CMK (cell line): ENCODE results near the gene ADIRF.
"Not testable (repeated sequence)": the region's sequence is repeated elsewhere in the genome, so short reads cannot be mapped to it uniquely, and the experiment has no call there.

ENCODE experiments used
- DNase-seq: peaks from one replicate; pipeline ENCODE4 v3.0.0-alpha.2; 2010; ENCODE audit warnings: low read depth

Gene ADIRF

DNA sequence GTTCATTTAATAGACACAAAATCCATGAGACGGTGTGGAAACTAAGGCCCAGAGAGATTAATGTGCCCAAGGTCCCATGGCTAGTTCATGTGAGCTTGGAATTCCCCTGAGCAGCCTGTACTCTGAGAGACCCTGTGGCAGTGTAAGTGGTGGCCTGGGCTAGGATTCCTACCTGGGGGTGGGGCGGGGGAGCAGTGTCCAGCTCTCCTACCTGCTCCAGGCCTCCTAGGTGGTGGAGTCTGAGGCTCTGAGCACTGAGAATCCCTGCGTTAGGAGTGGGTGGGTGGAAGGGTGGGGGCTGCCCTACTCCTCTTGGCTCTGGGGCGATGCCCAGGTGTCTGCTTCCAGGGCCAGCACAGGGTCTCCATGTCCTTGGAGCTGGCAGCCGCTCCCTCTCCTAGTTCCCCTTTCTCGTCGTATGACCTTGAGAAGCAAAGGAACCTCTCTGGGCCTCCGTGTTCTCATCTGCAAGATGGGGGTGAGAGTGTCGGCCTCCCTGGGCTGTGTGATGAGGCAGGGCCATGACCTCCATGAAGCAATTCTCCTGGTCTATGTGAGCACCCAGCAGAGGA is 7.3 kb upstream of the ADIRF start:
- DNase-seq: no peak

DNA sequence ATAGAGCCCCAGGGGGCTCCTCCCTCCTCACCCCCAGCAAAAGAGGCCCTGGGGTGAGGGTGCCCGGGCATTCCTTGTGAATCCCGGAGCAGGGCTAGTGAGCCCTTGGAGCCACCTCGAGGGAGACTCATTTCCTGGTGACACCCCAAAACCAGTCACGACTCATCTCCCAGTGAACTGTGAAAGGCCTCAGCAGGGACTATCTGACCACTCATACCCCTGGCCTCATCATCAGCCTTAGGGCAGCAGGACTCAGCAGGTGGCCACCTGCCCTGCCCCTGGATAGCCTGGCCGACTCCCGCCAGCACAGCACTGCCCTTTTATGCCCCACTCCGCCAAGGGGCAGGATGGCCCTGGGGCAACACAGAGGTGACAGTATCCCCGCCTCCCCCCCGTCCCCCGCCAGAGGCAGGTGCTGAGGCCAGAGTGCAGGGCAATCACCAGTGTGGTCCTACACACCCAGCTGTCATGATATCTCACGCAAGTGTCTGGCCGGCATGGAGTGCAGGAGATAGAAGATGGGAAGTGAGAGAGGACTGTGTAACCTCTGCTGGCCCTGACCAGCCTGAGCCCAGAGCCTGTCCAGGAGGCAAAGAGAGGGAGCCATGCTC is 6.7 kb upstream of the ADIRF start:
- DNase-seq: no peak

DNA sequence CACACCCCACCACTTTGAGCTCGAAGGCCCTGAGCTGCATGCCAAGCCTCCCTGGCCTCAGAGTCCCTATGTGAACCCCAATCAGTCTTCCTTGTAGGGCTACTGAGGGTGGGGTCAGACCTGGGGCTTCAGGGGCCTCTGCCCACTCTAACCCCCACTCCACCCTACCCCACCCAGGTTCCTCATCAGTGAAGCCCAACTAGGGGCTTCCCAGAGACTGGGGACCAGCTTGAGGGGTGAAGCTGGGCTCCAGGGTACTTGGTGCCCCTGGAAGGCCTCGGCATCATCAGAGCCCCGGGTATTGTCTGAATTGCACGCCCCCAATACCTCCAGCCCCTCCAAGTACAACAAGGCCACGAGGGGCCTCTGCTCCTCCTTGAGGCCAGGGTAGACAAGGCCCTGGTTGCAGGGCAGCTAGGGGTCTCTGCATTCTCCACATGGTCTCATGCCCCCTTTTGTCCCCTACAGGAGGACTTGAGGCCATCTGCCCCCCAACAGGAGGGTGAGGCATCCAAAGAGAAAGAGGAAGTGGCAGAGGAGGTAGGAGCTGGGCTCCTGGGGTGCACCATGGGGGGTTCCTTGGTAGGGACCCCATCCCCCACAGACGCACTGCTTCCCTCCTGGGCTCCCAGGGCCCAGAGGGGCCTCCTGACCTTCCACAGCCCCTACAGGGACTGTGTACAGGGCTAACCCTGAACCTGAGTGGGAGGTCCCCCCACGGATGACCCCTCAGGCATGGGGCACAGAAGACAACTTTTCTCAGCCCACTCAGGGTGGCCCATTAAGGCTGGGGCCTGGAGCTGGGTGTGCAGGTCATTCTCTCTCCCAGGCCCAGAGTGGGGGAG is 5.9 kb upstream of the ADIRF start:
- no peak for DNase-seq

DNA sequence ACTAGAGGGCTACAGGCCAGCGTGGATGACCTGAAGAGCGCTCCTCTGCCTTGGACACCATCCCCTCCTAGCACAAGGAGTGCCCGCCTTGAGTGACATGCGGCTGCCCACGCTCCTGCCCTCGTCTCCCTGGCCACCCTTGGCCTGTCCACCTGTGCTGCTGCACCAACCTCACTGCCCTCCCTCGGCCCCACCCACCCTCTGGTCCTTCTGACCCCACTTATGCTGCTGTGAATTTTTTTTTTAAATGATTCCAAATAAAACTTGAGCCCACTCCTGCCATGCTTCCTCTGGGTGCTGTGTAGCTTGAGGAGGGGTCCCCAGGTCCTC is 5.3 kb upstream of the ADIRF start:
- DNase-seq: no peak

DNA sequence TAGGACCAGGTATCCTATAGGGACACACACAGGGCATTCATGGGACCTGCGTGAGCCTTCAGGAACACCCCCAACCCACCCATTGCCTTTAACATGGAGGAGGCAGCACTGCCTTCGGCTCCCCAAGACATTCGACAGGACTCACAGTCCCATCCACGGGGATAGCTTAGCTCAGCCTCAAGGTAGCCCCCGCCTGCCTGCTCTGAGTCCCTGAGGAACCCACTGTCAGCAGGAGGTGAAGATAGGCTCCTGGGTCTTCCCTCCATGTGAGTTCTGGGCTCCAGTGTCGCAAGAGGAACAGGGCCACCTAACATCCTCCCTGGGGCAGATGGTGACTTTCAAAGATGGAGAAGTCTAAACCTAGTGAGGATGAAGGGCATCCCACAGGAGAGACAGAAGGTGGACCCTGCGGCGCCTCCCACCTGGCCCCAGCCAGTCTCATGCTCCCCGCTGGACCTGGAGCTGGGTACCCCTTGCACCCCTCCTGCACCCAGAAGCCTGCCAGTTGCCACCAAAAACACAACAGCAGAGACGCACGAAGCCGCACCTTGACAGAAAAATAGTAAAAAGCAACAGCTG is 4.9 kb upstream of the ADIRF start:
- DNase-seq: no peak

DNA sequence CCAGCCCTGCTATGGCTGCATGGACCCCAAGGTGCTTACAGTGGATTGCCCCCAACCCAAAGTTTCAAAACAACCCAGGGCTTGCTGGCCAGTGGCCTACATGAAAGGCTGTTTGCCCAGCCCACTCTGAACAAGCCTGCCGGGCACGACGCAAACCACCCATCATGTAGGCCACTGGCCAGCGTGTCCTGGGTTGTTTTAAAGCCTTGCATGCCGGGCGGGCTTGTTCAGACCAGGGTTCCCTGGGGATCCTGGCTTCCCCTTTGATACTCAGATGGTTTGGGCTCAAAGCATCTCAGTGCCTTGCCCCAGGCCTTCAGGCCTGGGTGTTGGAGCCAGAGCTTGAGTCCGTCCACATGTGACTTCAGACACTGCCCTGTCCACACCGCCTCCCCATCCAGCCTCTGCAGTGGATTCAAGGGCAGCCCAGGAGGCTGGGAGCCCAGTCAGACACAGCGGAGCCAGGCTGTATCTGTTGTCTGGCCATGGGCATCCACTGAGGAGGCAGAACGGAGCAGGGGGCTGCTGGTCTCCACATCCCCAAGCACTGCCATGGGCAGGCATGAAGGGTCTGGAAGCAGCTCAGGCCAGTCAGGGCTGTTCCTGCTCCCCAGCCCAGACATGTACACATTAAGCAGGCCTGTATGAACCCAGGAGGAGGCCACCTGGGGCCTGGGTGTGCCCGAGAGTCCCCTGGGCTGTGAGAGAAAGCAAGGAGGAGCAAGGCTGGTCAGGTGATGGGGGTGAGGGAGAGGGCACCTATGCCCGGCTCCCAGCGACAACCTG is 4.0 kb upstream of the ADIRF start:
- no peak for DNase-seq

DNA sequence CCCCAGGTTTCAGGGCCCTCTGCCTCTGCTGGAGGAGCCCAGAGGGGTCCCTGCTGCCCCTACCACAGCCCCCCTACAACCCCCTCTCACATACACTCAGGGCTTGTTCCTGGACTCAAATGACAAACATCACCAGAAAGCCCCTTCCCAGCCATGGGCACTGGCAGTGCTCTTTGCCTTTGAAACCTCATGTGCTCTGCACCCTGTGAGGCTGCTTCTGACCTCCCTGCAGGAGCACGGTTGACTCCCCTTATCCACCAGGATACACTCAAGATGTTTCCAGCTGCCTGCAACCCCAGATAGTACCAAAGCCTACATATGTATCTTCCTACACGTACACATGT is 3.5 kb upstream of the ADIRF start:
- DNase-seq: no peak

DNA sequence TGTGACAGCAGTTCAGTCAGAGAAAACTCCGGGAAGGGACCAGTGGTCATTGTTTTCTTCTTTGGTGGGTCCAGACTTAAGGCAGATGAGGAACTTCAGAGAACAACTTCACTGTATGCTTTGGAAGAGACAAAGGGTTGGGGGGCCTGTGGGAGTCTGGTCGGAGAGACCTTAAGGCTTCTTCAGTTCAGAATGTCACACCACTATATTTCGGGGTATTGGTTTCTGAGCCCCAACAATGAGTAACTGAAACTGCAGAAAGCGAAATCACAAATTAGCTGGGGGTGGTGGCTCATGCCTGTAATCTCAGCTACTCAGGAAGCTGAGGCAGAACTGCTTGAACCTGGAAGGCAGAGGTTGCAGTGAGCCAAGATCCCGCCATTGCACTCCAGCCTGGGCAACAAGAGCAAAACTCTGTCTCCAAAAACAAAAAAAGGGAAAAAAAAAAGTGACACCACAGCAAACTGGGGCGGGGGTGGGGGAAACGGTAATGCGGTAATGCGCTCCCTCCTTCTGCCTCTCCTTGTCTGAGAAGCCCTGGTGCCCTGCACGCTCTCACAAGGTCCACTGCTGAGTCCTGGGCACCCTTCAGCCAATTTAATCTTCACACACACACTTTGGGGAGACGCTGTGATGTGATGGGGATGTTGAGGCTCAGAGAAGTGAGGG is 2.2 kb upstream of the ADIRF start:
- DNase-seq: no peak

DNA sequence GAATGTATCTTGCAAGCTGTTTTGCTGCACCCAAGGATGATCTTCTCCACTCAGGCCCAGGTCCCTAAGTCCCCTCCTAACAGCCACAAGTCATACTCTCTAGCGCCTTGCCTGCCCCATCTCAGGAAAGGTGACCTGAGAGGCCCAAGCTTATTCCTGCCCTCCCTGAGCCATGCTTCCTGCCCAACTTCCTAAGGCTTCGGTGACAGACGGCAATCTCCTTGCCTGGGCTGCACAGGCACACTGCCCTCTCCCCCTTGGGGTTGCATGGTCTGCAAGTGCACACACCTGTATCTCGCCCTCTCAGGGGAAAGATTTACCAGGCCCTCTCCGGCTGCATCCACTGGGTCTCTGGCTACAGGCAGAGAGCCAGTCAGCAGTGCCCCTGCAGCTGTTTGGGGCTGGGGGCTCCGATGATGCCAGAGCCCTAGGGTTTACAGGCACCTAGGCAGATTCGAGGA is 771 bp upstream of the ADIRF start:
- DNase-seq: no peak

DNA sequence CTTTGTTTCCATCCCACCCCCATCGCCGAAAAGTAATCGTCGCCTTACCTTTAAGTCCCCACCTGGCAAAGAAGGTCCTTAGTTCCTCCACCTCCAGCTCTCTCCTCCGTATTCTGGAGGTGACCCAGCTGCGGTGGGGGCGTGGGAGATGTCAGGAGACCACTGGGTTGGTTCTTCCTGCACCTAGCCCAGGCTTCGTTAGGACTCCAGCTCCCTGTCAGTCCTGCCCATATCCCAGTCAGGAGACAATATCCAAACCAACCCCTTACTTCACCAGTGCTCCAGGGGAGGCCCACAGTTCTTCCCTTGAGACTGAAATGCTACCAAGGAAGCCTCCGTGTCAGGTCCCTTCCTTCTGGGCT is 693 bp downstream of the ADIRF start:
- DNase-seq: no peak

DNA sequence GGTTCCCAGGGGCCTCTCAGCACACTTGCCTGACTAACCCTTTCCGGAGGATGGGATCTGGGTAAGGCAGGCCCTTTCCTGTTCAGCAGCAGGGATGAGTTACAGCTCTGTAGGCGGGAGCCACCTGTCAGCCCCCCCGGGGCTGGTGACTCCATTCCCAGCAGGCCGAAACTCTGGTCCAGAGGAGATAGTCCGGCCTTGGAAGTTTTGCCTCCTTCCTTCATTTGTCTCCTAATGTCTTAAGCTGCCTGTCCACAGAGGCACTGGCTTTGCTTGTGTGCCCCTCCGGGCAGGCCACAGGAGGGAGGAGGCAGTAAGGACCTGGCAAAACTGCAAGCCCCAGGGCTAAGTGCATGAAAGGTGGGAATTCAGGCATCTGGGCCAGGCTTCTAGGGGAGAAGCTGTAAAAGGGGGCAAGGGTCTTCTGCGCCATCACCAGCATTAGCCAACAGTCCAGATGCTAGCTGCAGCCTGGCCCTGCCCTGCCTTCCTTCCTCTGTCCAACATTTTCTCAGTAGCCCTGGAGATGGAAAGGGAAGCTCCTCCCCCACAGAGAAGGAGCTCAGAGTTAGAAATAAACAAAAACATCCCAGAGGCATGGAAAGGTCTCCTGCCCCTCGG is 1.2 kb downstream of the ADIRF start:
- DNase-seq: no peak

DNA sequence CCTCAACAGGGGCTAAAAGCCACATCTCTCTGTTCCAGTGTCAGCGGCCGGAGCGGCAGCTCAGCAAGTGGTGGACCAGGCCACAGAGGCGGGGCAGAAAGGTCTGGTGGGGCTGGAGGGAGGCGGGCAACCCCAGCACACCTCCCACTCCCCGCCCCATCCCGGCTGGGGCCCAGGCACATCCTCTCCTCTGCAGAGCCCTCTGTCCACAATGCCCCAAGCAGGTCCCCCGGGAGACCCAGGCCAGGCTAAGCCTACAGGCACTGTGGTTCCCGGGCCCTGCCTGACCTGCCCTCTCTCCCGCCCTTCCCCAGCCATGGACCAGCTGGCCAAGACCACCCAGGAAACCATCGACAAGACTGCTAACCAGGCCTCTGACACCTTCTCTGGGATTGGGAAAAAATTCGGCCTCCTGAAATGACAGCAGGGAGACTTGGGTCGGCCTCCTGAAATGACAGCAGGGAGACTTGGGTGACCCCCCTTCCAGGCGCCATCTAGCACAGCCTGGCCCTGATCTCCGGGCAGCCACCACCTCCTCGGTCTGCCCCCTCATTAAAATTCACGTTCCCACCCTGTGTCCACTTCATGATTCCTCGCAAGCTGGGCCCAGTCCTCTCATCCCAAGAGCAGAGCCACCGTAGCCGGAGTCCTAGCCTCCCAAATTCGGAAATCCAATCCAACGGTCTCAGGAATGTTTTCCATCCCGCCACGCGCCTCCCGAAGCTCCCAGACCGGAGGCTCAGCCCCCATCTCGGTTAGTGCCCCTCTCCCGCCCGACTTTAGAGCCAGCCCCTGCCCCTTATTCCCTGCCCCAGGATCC is 2.1 kb downstream of the ADIRF start:
- DNase-seq: no peak

DNA sequence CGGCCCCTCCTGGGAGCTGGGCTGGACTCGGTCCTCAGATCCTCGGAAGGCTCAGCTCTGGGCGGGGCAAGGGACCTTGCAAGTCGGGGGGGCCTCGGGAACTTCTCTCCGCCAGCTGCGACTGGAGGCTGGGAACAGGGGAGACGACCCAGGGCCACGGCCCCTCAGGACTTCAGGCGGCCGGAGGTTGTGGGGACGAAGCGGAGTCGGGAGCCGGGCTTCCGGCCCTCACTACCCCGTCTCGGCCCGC is 2.6 kb downstream of the ADIRF start:
- no peak for DNase-seq

DNA sequence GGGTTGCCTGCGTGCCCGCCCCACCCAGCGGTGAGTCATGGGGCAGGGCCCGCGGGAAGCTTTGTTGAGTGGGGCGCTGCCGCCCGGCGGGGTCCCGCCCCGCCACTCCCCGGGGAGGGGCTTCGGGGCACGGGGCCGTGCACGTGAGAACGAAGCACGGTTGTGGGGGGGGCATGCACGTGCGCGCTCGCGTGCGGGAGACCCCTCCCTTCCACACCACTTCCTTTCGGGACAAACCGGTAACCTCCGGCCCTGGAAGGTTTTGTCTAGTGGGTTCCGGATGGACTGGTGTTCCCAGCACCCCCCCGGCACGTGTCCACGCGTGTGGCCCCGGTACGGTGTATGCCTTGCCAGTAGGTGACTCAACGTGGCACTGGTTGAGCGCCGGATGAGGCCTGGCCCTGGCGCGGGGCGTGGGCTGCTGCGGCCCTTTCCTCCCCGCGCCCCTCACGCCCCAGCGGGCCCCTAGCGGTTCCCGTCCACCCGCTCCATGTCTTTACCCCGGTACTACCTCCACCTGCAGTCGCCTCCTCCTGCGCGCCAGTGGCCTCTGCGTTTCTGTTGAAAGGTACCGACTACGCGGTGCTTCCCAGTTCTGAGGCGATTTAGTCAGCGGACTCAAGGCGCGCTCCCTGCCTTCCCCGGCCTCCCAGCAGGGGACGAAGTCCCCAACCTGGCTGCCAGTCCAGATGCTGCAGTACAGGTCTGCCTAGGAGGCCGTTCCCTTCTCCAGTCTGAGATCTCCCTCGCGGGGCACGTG is 3.1 kb downstream of the ADIRF start:
- peak; percentile 63 for DNase-seq

DNA sequence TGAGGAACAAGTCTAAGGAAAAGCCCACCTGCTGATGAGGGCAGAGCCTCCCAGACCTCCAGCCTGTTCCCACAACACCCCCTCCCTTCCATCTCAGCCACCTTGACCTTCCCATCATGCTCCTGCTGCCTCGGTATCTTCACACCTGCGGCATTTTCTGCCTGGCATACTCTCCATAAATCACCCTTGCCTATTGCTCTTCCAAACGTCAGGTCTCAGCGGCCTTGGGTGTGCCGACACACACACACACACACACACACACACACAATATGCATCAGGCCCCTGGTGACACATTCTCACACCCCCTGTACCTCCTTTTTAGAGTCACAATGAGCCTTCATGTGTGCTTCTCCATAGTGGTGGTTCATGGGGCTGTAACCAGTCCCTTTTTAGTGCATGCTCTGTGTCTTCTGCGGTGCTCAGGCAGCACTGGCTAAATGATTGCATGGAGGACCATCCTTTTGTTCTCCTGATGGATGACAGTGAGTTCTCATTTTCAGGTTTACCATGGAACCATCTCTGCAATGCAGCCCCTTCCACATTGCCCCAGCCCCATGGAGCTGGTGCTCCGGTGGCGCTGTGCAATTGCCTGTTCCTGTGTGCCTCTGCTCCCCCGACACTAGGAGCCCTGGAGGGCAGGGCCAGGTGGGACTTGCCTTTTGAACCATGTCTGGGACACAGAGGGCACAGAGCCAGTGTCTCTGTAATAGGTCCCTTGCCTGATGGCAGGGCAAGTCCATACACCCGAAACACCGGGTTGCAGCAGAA is 4.5 kb downstream of the ADIRF start:
- DNase-seq: no peak

DNA sequence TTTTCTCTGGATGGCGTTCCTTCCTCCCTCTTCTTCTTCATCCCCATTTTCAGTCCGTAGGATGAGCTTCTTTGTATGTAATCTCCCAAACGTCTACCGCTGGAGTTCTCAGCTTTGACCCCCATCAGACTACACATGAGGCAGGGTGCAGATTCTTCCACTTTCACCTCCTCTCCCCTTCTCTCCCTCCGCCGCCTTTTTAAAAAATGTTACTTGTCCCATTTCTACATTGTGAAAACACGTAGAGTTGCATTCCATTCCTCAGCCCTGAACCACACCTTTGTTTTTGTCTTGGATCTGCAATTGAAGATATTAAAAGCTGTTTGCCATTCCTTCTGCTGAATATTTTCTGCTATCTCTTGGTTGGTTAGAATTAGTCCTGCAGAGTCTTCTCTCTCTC is 6.2 kb downstream of the ADIRF start:
- DNase-seq: no peak

DNA sequence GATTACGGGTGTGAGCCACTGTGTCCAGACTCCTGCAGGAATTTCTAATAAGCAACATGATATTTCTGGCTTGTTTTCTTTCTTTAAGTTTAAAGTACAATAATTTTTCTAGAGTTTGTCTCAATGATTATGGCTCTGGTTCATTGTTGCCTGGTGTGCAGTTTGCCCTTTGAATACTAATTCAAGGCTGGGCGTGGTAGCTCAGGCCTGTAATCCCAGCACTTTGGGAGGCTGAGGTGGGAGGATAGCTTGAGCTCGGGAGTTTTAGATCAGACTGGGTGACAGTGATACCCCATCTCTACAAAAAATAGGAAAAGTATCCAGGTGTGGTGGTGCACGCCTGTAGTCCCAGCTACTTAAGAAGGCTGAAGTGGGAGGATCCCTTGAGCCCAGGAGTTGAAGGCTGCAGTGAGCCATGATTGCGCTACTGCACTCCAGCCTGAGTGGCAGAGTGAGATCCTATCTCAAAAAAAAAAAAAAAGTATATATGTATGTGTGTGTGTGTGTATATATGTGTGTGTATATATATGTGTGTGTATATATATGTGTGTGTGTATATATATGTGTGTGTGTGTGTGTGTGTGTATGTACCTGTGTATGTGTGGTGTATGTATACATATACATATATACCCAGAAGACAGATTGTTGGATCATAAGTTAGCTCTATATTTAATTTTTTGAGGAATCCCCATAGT is 8.2 kb downstream of the ADIRF start:
- DNase-seq: no peak

DNA sequence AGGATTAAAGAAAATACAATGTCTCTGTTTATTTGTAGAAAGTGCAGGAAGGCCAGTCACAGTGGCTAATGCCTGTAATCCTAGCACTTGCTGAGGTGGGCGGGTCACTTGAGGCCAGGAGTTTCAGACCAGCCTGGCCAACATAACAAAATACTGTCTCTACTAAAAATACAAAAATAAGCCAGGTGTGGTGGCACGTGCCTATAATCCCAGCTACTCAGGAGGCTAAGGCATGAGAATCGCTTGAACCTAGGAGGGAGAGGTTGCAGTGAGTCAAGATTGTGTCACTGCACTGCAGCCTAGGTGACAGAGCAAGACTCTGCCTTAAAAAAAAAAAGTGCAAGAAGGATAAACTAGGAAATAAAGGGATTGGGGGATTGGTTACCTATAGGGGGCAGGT is 10.2 kb downstream of the ADIRF start:
- DNase-seq: not testable (repeated sequence)

DNA sequence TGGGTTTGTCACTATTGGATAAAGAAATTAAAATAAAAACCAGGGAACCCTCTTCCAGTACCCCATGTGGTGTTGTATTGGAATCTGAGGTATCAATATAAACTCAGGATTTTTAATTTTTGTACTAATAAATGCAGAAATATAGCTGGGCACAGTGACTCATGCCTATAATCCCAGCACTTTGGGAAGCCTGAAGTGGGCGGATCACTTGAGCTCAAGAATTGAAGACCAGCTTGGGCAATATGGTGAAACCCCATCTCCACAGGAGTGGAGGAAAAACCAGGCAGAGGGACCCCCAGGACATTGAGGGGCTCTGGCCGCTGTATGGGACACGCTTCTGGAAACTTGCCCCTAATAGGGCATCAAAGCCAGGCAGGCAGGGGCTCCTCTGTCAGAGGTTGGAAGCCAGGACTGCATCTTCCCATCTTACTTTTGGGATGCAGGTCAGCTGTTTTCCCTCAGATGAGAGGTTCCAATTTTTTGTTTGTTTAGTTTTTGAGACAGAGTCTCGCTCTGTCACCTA is 11.1 kb downstream of the ADIRF start:
- DNase-seq: no peak
